Activated CD8-positive, alpha-beta T cell treated with anti-CD3 and anti-CD28 coated beads for 36 hours (primary cell): ENCODE results near the gene MAP4K4. TPM values are rescaled to one million over a fixed set of nuclear protein-coding genes. Genes with fewer than 3 reads are reported as not detected.
A peak's percentile ranks its signal among the peaks of the same experiment; 100 is the strongest.

Experiments
- ATAC-seq: fragments of 200-7000 bp; cut with Tn5 transposase; one replicate; pipeline ENCODE4 v1.10.0; 2021; ENCODE audit warnings: mild to moderate bottlenecking, moderate library complexity
- CTCF ChIA-PET: fragments of 350-600 bp; sonication (Branson Sonifier 250); formaldehyde crosslinking; loops from one replicate; lab custom pipeline; 2021; ENCODE audit warnings: antibody characterized with exemption; lab: Charles Lee
- POLR2A ChIA-PET: fragments of 350-600 bp; sonication (Branson Sonifier 250); formaldehyde crosslinking; loops from one replicate; lab custom pipeline; 2021; ENCODE audit warnings: antibody characterized with exemption; lab: Charles Lee
- DNase-seq: peaks from one replicate; pipeline ENCODE4 v3.0.0-alpha.2; 2020
- H3K27ac Mint-ChIP-seq: one replicate; pipeline ENCODE4 v1.8.0; 2021; ENCODE audit warnings: mild to moderate bottlenecking, mixed read lengths
- H3K27me3 Mint-ChIP-seq: one replicate; pipeline ENCODE4 v1.8.0; 2021; ENCODE audit warnings: mixed read lengths
- H3K36me3 Mint-ChIP-seq: one replicate; pipeline ENCODE4 v1.8.0; 2021; ENCODE audit warnings: low read depth, mixed read lengths
- H3K4me1 Mint-ChIP-seq: one replicate; pipeline ENCODE4 v1.8.0; 2021; ENCODE audit warnings: low read depth, mixed read lengths
- H3K4me3 Mint-ChIP-seq: one replicate; pipeline ENCODE4 v1.8.0; 2021; ENCODE audit warnings: mild to moderate bottlenecking, moderate library complexity, mixed read lengths
- H3K9me3 Mint-ChIP-seq: one replicate; pipeline ENCODE4 v1.8.0; 2021; ENCODE audit warnings: mixed read lengths
- CTCF ChIP-seq: fragments of 200-600 bp; IDR thresholded peaks from one replicate; pipeline ENCODE4 v1.8.0; 2022; ENCODE audit warnings: antibody characterized with exemption, mild to moderate bottlenecking
- intact Hi-C: fragments of 100-400 bp; cut with micrococcal nuclease; formaldehyde crosslinking; loops from one replicate; pipeline ENCODE4 v1.10.0; 2022
- total RNA-seq, 2 experiments: library from RNA; stranded (reverse); gene quantifications; one replicate each; pipeline ENCODE4 v1.2.3, GENCODE V29; 2021

The MAP4K4 gene
- total RNA-seq, 2 experiments from 2014 or later = 26.3 to 27.3 TPM

GRCh38 chr2:101777337-101777736 is 79.8 kb downstream of the MAP4K4 start:
- no peak for ATAC-seq
- ChIA-PET CTCF (interaction anchor here (1.2 kb wide), 1 partner anchor 54 kb away, joined by 3 read pairs; no protein-coding TSS in a partner anchor), POLR2A (interaction anchor here (0.8 kb wide), 1 partner anchor 15 kb away, joined by 3 read pairs; no protein-coding TSS in a partner anchor)
- no peaks in the 10 kb centered on the region for H3K9me3 Mint-ChIP-seq
- no peak for DNase-seq
- no peak overlapping the region for H3K27ac Mint-ChIP-seq
- H3K4me1 Mint-ChIP-seq = peaks cover 82% of the 10 kb centered on the region
- intact Hi-C loops = loop anchor here (10.0 kb wide), 1 partner anchor 47 kb away; no protein-coding TSS in a partner anchor
- no peaks in the 10 kb centered on the region for H3K27me3 Mint-ChIP-seq
- no peak for TF ChIP-seq CTCF
- H3K4me3 Mint-ChIP-seq = no peak overlapping the region
- H3K36me3 Mint-ChIP-seq = no peaks in the 10 kb centered on the region

- ATAC-seq (no peak), DNase-seq (no peak)
- Mint-ChIP-seq H3K4me3 (no peak overlapping the region), H3K36me3 (no peaks in the 10 kb centered on the region), H3K4me1 (peaks cover 80% of the 10 kb centered on the region), H3K27ac (no peak overlapping the region), H3K27me3 (no peaks in the 10 kb centered on the region), H3K9me3 (no peaks in the 10 kb centered on the region)
- ChIA-PET POLR2A (no interaction called here), CTCF (no interaction called here)
- TF ChIP-seq CTCF = no peak
- intact Hi-C loops = loop anchor here (10.0 kb wide), 1 partner anchor 47 kb away; no protein-coding TSS in a partner anchor
These were observed 80.6 kb downstream of the MAP4K4 start for GRCh38 chr2:101778102-101778501.

- no peak for TF ChIP-seq CTCF
- Mint-ChIP-seq H3K36me3 (no peaks in the 10 kb centered on the region), H3K27ac (peak overlapping the region; percentile 8), H3K9me3 (no peaks in the 10 kb centered on the region), H3K4me1 (peaks cover 80% of the 10 kb centered on the region), H3K4me3 (no peak overlapping the region), H3K27me3 (no peaks in the 10 kb centered on the region)
- POLR2A ChIA-PET = no interaction called here
- ATAC-seq (no peak), DNase-seq (no peak)
- CTCF ChIA-PET = interaction anchor here (0.8 to 1.9 kb wide), 4 partner anchors 9 to 60 kb away, joined by 3 to 15 read pairs (median 4); no protein-coding TSS in a partner anchor
- intact Hi-C loops = loop anchor here (10.0 kb wide), 1 partner anchor 46 kb away; no protein-coding TSS in a partner anchor
These were observed 81.7 kb downstream of the MAP4K4 start for GRCh38 chr2:101779190-101779589.

- DNase-seq = no peak
- POLR2A ChIA-PET = interaction anchor here (0.6 to 1.3 kb wide), 4 partner anchors 10 to 59 kb away, joined by 3 to 4 read pairs (median 3); no protein-coding TSS in a partner anchor
- CTCF ChIA-PET = interaction anchor here (0.8 to 1.9 kb wide), 5 partner anchors 10 to 60 kb away, joined by 3 to 15 read pairs (median 4); no protein-coding TSS in a partner anchor
- Mint-ChIP-seq H3K4me1 (peaks cover 78% of the 10 kb centered on the region), H3K27me3 (no peaks in the 10 kb centered on the region), H3K9me3 (no peaks in the 10 kb centered on the region), H3K36me3 (no peaks in the 10 kb centered on the region), H3K27ac (no peak overlapping the region), H3K4me3 (no peak overlapping the region)
- ATAC-seq = peak; percentile 34
- intact Hi-C loops = loop anchor here (10.0 kb wide), 1 partner anchor 45 kb away; no protein-coding TSS in a partner anchor
- no peak for TF ChIP-seq CTCF
These were observed 82.1 kb downstream of the MAP4K4 start for GRCh38 chr2:101779656-101780055.

GRCh38 chr2:101781326-101781725 is 83.8 kb downstream of the MAP4K4 start:
- H3K27ac Mint-ChIP-seq = peak overlapping the region; percentile 14
- H3K27me3 Mint-ChIP-seq = no peaks in the 10 kb centered on the region
- no peaks in the 10 kb centered on the region for H3K36me3 Mint-ChIP-seq
- DNase-seq (no peak), ATAC-seq (peak; percentile 22)
- H3K4me3 Mint-ChIP-seq = no peak overlapping the region
- H3K4me1 Mint-ChIP-seq = peaks cover 74% of the 10 kb centered on the region
- CTCF ChIA-PET = interaction anchor here (1.5 to 3.6 kb wide), 5 partner anchors 10 to 42 kb away, joined by 3 to 17 read pairs (median 4); no protein-coding TSS in a partner anchor
- POLR2A ChIA-PET = no interaction called here
- intact Hi-C loops = no loop called here
- TF ChIP-seq CTCF = no peak
- no peaks in the 10 kb centered on the region for H3K9me3 Mint-ChIP-seq
